SK-MEL-5 (cell line): Measurements from ENCODE around the gene HLA-DMA. TPM values are rescaled to one million over a fixed set of nuclear protein-coding genes. Genes with fewer than 3 reads are reported as not detected.

Experiments
- DNase-seq: peaks from one replicate; pipeline ENCODE4 v3.0.0-alpha.2; 2016; ENCODE audit warnings: low read depth, low spot score
- in situ Hi-C: cut with HindIII; loops from 2 replicates; pipeline ENCODE4 v1.10.0; 2016; ENCODE audit warnings: low sequenced_read_pairs, high pct_unique_total_duplicates, low pct_unique_long_range_greater_than_20kb
- total RNA-seq: library from RNA; depleted of rRNA; stranded (reverse); fragments of >200 nt; shearing (Covaris generic); gene quantifications from 2 replicates; pipeline ENCODE4 v1.2.3, GENCODE V29; 2014

Gene HLA-DMA
- total RNA-seq, 1 experiment from 2014 or later = 34.0 TPM

GRCh38 chr6:32977953-32978324, 25.0 kb upstream of the HLA-DMA start:
- in situ Hi-C loops = loop anchor here (25.0 kb wide), 1 partner anchor 109 kb away; the partner anchor contains the start of gene HLA-DPB1
- no peak for DNase-seq

GRCh38 chr6:32977272-32977952, 24.5 kb upstream of the HLA-DMA start:
- DNase-seq = no peak
- in situ Hi-C loops = loop anchor here (25.0 kb wide), 1 partner anchor 110 kb away; the partner anchor contains the start of gene HLA-DPB1

- no peak for DNase-seq
- in situ Hi-C loops = loop anchor here (25.0 kb wide), 1 partner anchor 111 kb away; the partner anchor contains the start of gene HLA-DPB1
These were observed 23.6 kb upstream of the HLA-DMA start for GRCh38 chr6:32976334-32977069.

- in situ Hi-C loops = loop anchor here (25.0 kb wide), 1 partner anchor 111 kb away; the partner anchor contains the start of gene HLA-DPB1
- no peak for DNase-seq
These were observed 23.0 kb upstream of the HLA-DMA start for GRCh38 chr6:32975886-32976285.

- in situ Hi-C loops = loop anchor here (25.0 kb wide), 1 partner anchor 113 kb away; the partner anchor contains the start of gene HLA-DPB1
- no peak for DNase-seq
These were observed 21.8 kb upstream of the HLA-DMA start for GRCh38 chr6:32974541-32975308.

GRCh38 chr6:32974016-32974333, 21.1 kb upstream of the HLA-DMA start:
- peak; percentile 45 for DNase-seq
- in situ Hi-C loops = no loop called here

- in situ Hi-C loops = no loop called here
- DNase-seq = peak; percentile 55
These were observed 20.5 kb upstream of the HLA-DMA start for GRCh38 chr6:32973144-32974015.

GRCh38 chr6:32972353-32973143, 19.7 kb upstream of the HLA-DMA start:
- in situ Hi-C loops = no loop called here

GRCh38 chr6:32971581-32972352, 18.9 kb upstream of the HLA-DMA start:
- in situ Hi-C loops = no loop called here
- DNase-seq = peak; percentile 100

More at GRCh38 chr6:32972353-32973143, 19.7 kb upstream of the HLA-DMA start:
- DNase-seq = no peak

- in situ Hi-C loops = no loop called here
- DNase-seq = no peak
These were observed 18.3 kb upstream of the HLA-DMA start for GRCh38 chr6:32971242-32971580.

GRCh38 chr6:32970413-32971241, 17.7 kb upstream of the HLA-DMA start:
- peak; percentile 83 for DNase-seq
- in situ Hi-C loops = no loop called here

GRCh38 chr6:32969685-32970412, 17.0 kb upstream of the HLA-DMA start:
- DNase-seq = peak; percentile 96
- in situ Hi-C loops = no loop called here

- in situ Hi-C loops = no loop called here
- peak; percentile 56 for DNase-seq
These were observed 16.2 kb upstream of the HLA-DMA start for GRCh38 chr6:32968867-32969684.
